ENCODE measurements around the gene CCDC40. TPM values are rescaled to one million over a fixed set of nuclear protein-coding genes. Genes with fewer than 3 reads are reported as not detected.
A peak's percentile ranks its signal among the peaks of the same experiment; 100 is the strongest.

CCDC40 gene
- total and polyA plus RNA-seq, 2 of the 13 experiments (the other 11 are each of a cell fraction or from before 2014, with no cell fraction given), result 4.1 to 5.5 TPM

DNA sequence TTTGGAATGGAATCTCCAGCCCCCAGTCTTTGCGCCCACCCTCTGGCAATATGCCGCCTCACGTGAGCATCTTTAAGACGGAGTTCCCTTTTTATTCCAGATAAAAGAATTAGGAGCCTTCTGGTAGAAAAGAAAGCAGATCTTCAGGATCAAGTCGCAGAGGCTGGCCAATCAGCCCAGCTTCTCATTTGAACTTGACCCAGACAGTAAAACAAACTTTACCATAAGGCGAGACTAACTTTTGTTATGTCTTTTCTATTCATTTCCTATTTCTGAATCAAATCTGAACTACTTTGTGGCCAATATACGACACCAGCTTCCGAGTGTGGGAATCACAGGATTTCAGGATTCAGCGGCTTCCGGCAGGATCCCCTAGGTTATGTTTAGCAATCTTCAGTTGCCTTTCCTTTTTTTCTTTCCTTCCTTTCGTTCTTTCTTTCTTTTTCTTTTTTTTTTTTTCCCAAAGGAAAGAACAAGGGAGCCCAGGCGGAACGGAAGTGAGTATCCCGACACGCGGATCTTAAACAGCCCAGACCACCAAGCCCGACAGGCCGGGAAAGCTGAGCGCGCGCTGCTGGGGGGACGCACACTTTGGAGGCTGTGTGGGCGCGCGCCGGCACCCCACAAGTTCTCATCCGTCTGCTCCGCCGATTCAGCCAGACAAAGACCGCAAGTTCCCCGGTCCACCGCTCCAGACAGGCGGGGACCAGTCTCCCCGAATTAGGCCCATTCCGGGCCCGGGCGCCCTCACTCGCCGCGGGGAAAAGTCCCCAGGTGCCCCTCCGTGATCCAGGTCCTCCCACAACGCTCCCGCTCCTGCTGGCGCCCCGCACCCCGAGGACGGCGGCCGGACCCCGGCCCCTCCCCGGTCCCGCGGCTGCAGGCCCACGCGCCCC, 1.4 kb upstream of the CCDC40 start (continued):
- TF ChIP-seq USF2 (IDR thresholded peaks at IDR 0.05; ENCODE audit: low read depth, low read length) (no peak), USF2 (CRISPR knock-in tag; IDR thresholded peaks at IDR 0.05; ENCODE audit: borderline replicate concordance) (no peak), ZNF235 (CRISPR knock-in tag; IDR thresholded peaks at IDR 0.05; ENCODE audit: borderline replicate concordance) (no peak), MTF1 (CRISPR knock-in tag; IDR thresholded peaks at IDR 0.05) (no peak), KDM2A (CRISPR knock-in tag; IDR thresholded peaks at IDR 0.05; ENCODE audit: borderline replicate concordance, low read depth) (no peak), HMGXB4 (CRISPR knock-in tag; IDR thresholded peaks at IDR 0.05; ENCODE audit: borderline replicate concordance in 1 of 2, low read depth in 1 of 2) (peak in 1 of 2 experiments; percentile 34; a peak in 1 of 4 replicates), ZNF75D (CRISPR knock-in tag; IDR thresholded peaks at IDR 0.05; ENCODE audit: borderline replicate concordance) (no peak), ZSCAN5A (CRISPR knock-in tag; IDR thresholded peaks at IDR 0.05; ENCODE audit: borderline replicate concordance) (no peak), ZNF619 (CRISPR knock-in tag; IDR thresholded peaks at IDR 0.05) (no peak), ZNF564 (CRISPR knock-in tag; IDR thresholded peaks at IDR 0.05) (no peak), PAX8 (CRISPR knock-in tag; IDR thresholded peaks at IDR 0.05; ENCODE audit: borderline replicate concordance) (no peak), ERF (CRISPR knock-in tag; IDR thresholded peaks at IDR 0.05) (no peak), CBX1 (IDR thresholded peaks at IDR 0.05; ENCODE audit: low read depth) (no peak), HOXD1 (CRISPR knock-in tag; IDR thresholded peaks at IDR 0.05) (no peak), MXD4 (CRISPR knock-in tag; IDR thresholded peaks at IDR 0.05) (no peak), TRIM22 (IDR thresholded peaks at IDR 0.05) (no peak), ZNF382 (CRISPR knock-in tag; IDR thresholded peaks at IDR 0.05; ENCODE audit: borderline replicate concordance) (no peak)
- TF ChIP-seq, protein P1, sequence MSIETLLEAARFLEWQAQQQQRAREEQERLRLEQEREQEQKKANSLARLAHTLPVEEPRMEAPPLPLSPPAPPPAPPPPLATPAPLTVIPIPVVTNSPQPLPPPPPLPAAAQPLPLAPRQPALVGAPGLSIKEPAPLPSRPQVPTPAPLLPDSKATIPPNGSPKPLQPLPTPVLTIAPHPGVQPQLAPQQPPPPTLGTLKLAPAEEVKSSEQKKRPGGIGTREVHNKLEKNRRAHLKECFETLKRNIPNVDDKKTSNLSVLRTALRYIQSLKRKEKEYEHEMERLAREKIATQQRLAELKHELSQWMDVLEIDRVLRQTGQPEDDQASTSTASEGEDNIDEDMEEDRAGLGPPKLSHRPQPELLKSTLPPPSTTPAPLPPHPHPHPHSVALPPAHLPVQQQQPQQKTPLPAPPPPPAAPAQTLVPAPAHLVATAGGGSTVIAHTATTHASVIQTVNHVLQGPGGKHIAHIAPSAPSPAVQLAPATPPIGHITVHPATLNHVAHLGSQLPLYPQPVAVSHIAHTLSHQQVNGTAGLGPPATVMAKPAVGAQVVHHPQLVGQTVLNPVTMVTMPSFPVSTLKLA (IDR thresholded peaks at IDR 0.05), result no peak
- TF ChIP-seq, protein P2, sequence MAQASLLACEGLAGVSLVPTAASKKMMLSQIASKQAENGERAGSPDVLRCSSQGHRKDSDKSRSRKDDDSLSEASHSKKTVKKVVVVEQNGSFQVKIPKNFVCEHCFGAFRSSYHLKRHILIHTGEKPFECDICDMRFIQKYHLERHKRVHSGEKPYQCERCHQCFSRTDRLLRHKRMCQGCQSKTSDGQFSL (CRISPR knock-in tag; IDR thresholded peaks at IDR 0.05), result no peak
